ENCODE results near the gene IL1R2.
"Not testable (repeated sequence)": the region's sequence is repeated elsewhere in the genome, so short reads cannot be mapped to it uniquely, and the experiment has no call there.

Gene IL1R2

GRCh38 chr2:102063487-102063911 lies 71.7 kb downstream of the IL1R2 start:
- DNase-seq: no peak

- no peak for DNase-seq
Observed at GRCh38 chr2:102063941-102064678, 72.3 kb downstream of the IL1R2 start.

DNA sequence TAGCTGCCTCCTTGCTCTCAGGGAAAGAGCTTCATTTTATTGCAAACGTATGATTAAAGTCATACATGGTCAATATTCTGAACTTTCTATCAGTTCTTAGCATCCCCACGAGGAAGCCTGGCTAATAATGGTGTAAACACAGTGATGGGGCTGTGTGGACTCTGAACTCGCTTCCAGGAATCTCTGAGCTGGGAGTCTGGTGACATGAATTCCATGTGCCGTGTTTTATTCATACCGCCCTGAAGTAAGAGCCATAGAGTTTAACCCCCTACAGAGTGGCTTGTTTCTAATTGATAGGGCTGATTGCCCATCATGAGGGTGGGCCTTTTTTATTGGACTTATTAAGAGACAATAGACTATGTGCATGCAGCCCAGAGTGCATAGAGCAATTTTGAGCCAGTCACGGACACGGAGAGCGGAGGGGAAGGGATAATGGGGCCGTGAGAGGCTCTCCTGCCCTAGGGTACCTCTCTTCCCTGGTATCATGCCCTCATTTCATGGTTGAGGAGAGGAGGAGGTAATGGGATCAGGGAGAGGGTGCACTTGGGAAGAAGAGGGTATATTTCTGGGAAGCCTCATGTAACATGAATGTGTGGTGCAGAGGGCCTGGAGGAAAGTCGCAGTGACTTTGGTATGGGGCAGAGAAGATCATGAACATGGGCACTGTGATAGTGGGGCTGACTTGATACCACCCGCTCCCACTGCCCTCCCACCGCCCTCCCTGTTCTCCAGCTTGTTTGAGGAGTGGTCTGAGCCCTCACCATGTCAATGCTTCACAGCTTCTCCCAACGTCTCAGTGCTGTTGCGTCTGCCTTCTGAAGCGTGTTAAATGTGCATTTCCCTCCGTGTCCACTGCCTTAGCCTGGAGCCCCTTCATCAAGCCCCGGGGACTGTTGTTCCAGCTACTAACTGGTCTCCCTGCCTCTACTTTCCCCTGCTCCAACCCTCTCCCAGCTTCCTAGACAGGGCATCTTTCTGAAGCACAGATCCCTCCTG lies 73.2 kb downstream of the IL1R2 start:
- DNase-seq: no peak

DNA sequence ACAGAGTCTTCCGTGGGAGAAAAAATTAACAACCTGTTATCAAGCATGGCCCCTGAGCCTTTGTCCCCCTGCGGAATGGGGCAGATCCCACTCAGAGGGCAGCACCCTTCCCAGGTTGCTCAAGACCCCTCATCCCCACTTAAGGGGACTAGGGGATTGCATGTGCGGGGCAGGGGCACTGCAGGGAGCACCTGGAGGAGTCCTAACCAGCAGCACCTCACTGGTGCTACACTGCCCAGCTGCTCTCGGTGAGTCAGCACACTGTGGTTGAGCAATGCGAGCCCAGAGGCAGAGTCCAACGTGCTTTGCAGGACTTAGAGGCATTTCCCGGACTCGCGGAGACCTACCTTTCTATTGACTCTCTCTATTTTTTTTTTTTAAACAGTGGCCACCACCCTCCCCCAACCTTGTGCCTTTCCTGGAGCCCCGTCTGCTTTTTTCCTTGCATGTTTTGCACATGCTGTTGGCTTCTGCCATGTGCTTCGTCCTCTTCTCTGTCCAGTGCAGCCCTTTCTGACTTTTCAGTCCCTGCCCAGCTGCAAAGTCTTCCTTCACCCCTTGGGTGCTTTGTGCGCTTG lies 74.0 kb downstream of the IL1R2 start:
- DNase-seq: no peak

GRCh38 chr2:102066554-102066953 lies 74.8 kb downstream of the IL1R2 start:
- DNase-seq: no peak

DNA sequence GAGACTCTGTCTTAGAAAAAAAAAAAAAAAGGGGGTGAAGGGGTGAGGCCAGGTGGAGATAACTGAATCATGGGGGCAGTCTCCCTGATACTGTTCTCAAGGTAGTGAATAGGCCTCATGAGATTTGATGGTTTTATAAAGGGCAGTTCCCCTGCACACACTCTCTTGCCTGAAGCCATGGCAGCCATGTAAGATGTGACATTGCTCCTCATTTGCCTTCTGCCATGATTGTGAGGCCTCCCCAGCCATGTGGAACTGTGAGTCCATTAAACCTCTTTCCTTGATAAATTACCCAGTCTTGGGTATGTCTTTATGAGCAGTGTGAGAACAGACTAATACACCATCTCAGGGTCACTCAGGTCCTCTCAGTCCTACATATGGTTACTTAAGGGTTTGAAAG lies 76.4 kb downstream of the IL1R2 start:
- DNase-seq: not testable (repeated sequence)

- no peak for DNase-seq
Observed at GRCh38 chr2:102069311-102069974, 77.7 kb downstream of the IL1R2 start.

- no peak for DNase-seq
Observed at GRCh38 chr2:102070058-102070642, 78.4 kb downstream of the IL1R2 start.

- DNase-seq: no peak
Observed at GRCh38 chr2:102072741-102073140, 81.0 kb downstream of the IL1R2 start.

- no peak for DNase-seq
Observed at GRCh38 chr2:102073168-102073724, 81.5 kb downstream of the IL1R2 start.

GRCh38 chr2:102074152-102074783 lies 82.5 kb downstream of the IL1R2 start:
- no peak for DNase-seq

- no peak for DNase-seq
Observed at GRCh38 chr2:102075479-102075878, 83.7 kb downstream of the IL1R2 start.

- DNase-seq: no peak
Observed at GRCh38 chr2:102076512-102076911, 84.8 kb downstream of the IL1R2 start.

Measured in activated naive CD4-positive, alpha-beta T cell (primary cell).